GM18502 (cell line): ENCODE results near the gene AMPH.
"Not testable (repeated sequence)": the region's sequence is repeated elsewhere in the genome, so short reads cannot be mapped to it uniquely, and the experiment has no call there.

Source experiments
- ATAC-seq: cut with Tn5 transposase; IDR thresholded peaks from one replicate; pipeline ENCODE4 v1.9.1; 2021; ENCODE audit warnings: mild to moderate bottlenecking; ENCODE audit not compliant: unreplicated experiment, poor library complexity

AMPH gene

GRCh38 chr7:38360776-38361175 lies 270.4 kb downstream of the AMPH start:
- no peak for ATAC-seq

GRCh38 chr7:38359071-38359601 lies 272.0 kb downstream of the AMPH start:
- peak; percentile 75 for ATAC-seq

DNA sequence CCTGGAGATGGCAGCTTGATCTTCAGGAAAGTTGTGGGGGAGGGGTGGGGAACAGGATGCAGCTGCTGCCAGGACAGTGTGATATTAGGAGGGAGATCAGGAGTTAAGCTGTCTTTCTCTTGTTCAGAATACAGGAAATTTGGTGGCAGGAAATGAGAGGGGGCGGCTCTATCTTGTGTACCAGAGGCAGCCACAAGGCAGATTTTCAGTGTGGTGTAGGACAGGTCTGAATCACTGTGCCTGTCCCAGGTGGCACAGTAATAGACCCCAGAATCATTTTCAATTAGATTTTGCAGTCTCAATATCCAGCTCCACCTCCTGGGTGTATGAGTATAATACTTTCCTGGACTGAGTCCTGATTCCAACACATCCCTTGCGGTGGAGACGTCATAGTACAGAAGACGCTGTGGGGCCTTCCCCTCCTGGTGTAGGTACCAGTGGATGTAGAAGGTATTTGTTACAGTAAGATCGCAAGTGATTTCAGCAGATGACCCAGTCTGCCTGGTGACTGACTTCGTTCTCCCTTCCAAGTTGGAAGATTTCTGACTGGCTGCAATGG lies 272.8 kb downstream of the AMPH start:
- ATAC-seq, result not testable (repeated sequence)

GRCh38 chr7:38354271-38354851 lies 276.8 kb downstream of the AMPH start:
- ATAC-seq, result not testable (repeated sequence)

- not testable (repeated sequence) for ATAC-seq
Measured at GRCh38 chr7:38353431-38353881, 277.7 kb downstream of the AMPH start.

- ATAC-seq, result no peak
Measured at GRCh38 chr7:38351601-38352000, 279.6 kb downstream of the AMPH start.

- not testable (repeated sequence) for ATAC-seq
Measured at GRCh38 chr7:38350777-38351176, 280.4 kb downstream of the AMPH start.

- peak; percentile 76 for ATAC-seq
Measured at GRCh38 chr7:38349869-38350583, 281.1 kb downstream of the AMPH start.

- peak; percentile 31 for ATAC-seq
Measured at GRCh38 chr7:38349126-38349795, 281.9 kb downstream of the AMPH start.

- ATAC-seq, result peak; percentile 62
Measured at GRCh38 chr7:38345299-38346172, 285.6 kb downstream of the AMPH start.

- ATAC-seq, result peak; percentile 55
Measured at GRCh38 chr7:38344741-38345140, 286.4 kb downstream of the AMPH start.

DNA sequence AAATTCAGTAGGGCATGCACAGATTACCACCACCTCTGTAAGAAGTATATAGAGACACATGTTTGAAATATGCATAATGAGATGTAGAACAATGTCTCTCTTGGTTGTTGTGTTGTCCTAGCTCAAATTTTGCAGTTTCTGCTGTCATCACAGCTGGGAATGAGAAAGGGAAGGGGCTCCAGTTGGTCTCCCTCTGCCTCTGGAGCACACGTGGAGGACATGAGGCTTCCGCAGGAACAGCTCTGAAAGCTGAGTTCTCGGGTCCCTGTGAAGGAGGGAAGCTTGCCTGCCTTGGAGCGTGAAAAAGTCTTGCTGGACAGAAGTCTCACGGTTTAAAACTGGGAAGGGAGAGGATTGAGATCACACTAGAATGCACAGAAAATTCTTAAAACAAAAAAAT lies 289.0 kb downstream of the AMPH start:
- ATAC-seq, result not testable (repeated sequence)

DNA sequence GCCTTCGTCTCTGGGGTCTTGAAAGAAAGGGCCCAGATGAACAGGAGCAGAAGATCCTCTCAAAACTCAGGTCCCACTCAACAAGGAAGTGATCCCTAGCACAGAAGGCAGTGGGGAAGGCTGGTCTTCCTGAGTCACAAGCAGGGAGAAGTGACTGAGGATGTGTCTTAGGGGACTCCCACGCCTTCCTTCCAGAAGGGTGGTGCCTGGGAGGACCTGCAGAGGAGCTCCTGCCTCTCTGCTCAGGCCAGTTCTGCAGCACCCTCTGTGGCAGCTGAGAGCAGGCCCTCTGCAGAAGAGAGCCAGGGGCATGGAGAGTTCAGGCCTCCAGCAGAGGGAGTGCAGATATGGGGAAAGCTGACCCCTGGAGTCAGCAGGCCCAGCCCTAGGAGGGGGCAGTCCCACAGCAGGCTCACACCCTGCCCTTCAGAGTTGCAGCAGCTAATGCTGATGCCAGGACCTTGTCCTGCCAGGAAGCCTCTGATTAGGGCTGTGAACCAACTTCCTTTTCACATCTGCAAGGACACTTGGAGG lies 289.9 kb downstream of the AMPH start:
- peak; percentile 43 for ATAC-seq

GRCh38 chr7:38339953-38340819 lies 291.0 kb downstream of the AMPH start:
- ATAC-seq, result no peak

DNA sequence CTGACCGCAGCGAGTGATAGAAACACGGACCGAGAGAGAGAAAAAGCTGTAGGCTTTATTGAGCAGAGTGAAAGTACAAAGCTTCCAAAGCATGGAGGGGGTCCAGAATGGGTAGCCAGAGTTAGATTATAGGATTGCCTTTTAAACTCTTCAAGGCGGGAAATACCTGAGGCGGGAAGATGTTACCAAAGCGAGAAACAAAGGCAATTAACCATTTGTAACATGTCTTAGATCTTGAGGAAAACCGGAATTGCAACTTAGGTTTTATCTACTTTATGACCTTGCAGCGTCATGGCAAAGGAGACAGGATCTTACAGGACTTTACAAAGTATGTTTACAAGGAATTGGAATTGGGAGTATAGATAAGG lies 295.0 kb downstream of the AMPH start:
- not testable (repeated sequence) for ATAC-seq

DNA sequence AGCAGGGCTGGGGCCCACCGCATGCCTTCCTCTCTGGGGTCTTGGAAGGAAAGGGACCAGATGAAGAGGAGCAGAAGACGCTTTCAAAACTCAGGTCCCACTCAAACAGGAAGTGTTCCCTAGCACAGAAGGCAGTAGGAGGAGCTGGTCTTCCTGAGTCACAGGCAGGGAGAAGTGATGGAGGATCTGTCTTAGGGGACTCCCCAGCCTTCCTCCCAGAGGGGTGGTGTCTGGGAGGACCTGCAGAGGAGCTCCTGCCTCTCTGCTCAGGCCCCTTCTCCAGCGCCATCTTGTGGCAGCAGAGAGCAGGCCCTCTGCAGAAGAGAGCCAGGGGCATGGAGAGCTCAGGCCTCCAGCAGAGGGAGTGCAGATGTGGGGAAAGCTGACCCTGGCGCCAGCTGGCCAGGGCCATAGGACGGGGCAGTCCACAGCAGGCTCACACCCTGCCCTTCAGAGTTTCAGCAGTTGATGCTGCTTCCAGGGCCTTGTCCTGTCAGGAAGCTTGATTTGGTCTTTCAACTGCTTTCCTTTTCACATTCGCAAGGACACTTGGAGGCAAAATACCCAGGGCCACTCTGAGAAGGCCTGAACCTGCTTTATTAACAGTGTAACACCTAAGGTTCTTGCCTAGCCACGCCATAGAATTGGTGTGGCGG lies 295.6 kb downstream of the AMPH start:
- ATAC-seq, result peak; percentile 98

- no peak for ATAC-seq
Measured at GRCh38 chr7:38335128-38335491, 296.1 kb downstream of the AMPH start.

- ATAC-seq, result no peak
Measured at GRCh38 chr7:38334163-38334562, 297.0 kb downstream of the AMPH start.
